H1 (cell line): ENCODE results near the gene CHMP4A. TPM values are rescaled to one million over a fixed set of nuclear protein-coding genes. Genes with fewer than 3 reads are reported as not detected.

ENCODE experiments used
- ASH2L ChIP-seq: fragments of 200-600, 300-600 bp; sonication (generic); IDR thresholded peaks from one replicate; pipeline ENCODE4 v1.7.1; 2017; ENCODE audit warnings: low read length
- BACH1 ChIP-seq: IDR thresholded peaks from 2 replicates; pipeline ENCODE4 v1.6.1; 2012; ENCODE audit warnings: low read length, improper control_type of control experiment
- CEBPB ChIP-seq: IDR thresholded peaks from 2 replicates; pipeline ENCODE4 v1.6.1; 2012; ENCODE audit warnings: low read depth, low read length
- CHD1 ChIP-seq: IDR thresholded peaks from 2 replicates; pipeline ENCODE4 v1.6.1; 2012; ENCODE audit warnings: low read depth, low read length, improper control_type of control experiment
- CHD2 ChIP-seq: IDR thresholded peaks from 2 replicates; pipeline ENCODE4 v1.6.1; 2012; ENCODE audit warnings: low read length, improper control_type of control experiment
- EGR1 ChIP-seq: IDR thresholded peaks from 2 replicates; pipeline ENCODE4 v1.6.1; 2011; ENCODE audit warnings: low read depth, low read length, borderline replicate concordance
- EZH2 ChIP-seq: fragments of 200-600 bp; sonication (generic); IDR thresholded peaks from 2 replicates; pipeline ENCODE4 v1.7.1; 2012; ENCODE audit warnings: low read depth, mild to moderate bottlenecking, moderate library complexity, low read length, inconsistent platforms; ENCODE audit not compliant: severe bottlenecking
- KDM5A ChIP-seq: fragments of 200-600 bp; IDR thresholded peaks from 2 replicates; pipeline ENCODE4 v1.7.1; 2012; ENCODE audit warnings: mild to moderate bottlenecking, low read length, inconsistent platforms, mixed read lengths
- POLR2AphosphoS5 ChIP-seq: IDR thresholded peaks from 2 replicates; pipeline ENCODE4 v1.6.1; 2011; ENCODE audit warnings: low read depth, low read length
- RNF2 ChIP-seq: fragments of 200-900, 300-1000 bp; sonication (generic); IDR thresholded peaks from 2 replicates; pipeline ENCODE4 v1.7.1; 2016; ENCODE audit warnings: borderline replicate concordance, low read depth, mild to moderate bottlenecking, antibody characterized with exemption, low read length; ENCODE audit not compliant: poor library complexity, severe bottlenecking; ENCODE audit errors: missing control alignments
- RXRA ChIP-seq: IDR thresholded peaks from 2 replicates; pipeline ENCODE4 v1.6.1; 2011; ENCODE audit warnings: low read depth, mild to moderate bottlenecking, low read length, moderate library complexity; ENCODE audit not compliant: insufficient read depth
- SIN3A ChIP-seq, 2 experiments: IDR thresholded peaks in 1 of 2; conservative IDR thresholded peaks in 1 of 2; 2 replicates each; pipeline ENCODE4 v1.6.1; 2011 to 2012; ENCODE audit warnings: low read length in 2 of 2, improper control_type of control experiment in 1 of 2, low read depth in 1 of 2, mild to moderate bottlenecking in 1 of 2
- SIRT6 ChIP-seq: IDR thresholded peaks from one replicate; pipeline ENCODE4 v1.7.1; 2012; ENCODE audit warnings: low read length, inconsistent platforms
- SIX5 ChIP-seq: IDR thresholded peaks from 2 replicates; pipeline ENCODE4 v1.6.1; 2011; ENCODE audit warnings: mild to moderate bottlenecking, low read depth, low read length
- SP4 ChIP-seq: IDR thresholded peaks from 2 replicates; pipeline ENCODE4 v1.6.1; 2012; ENCODE audit warnings: low read length, inconsistent platforms
- SRF ChIP-seq: IDR thresholded peaks from 2 replicates; pipeline ENCODE4 v1.6.1; 2011; ENCODE audit warnings: mild to moderate bottlenecking, low read depth, low read length, moderate library complexity
- TAF7 ChIP-seq: optimal IDR thresholded peaks from 2 replicates; pipeline ENCODE3; 2011; ENCODE audit warnings: low read depth, mild to moderate bottlenecking, inconsistent platforms, low read length, moderate library complexity, borderline replicate concordance
- YY1 ChIP-seq: IDR thresholded peaks from 2 replicates; pipeline ENCODE4 v1.6.1; 2011; ENCODE audit warnings: low read depth, mild to moderate bottlenecking, low read length
- polyA plus RNA-seq, 7 experiments: library from polyadenylated mRNA; depleted of rRNA in 3 of 7; stranded (reverse) in 5 of 7; unstranded in 2 of 7; fragments of >200 nt in 5 of 7; fragments of 200-250 nt in 2 of 7; gene quantifications; 1 replicate in 5 of 7; 2 replicates in 1 of 7; 4 replicates in 1 of 7; pipeline versions ENCODE4 v1.2.1 to v1.2.3, GENCODE V29; 2011 to 2013; ENCODE audit warnings: missing spikeins in 2 of 7, mixed read lengths in 2 of 7
- total RNA-seq: library from RNA; stranded (reverse); fragmentation: NEBNext Ultra II Directional; extraction: Animal tissue kit (Norgen Biotek cat#: 25700); gene quantifications from 2 replicates; pipeline ENCODE4 v1.2.1, GENCODE V29; 2021
- TF ChIP-seq, protein P1 (sequence below): IDR thresholded peaks from 2 replicates; pipeline ENCODE4 v1.6.1; 2011; ENCODE audit warnings: low read length, improper control_type of control experiment
- TF ChIP-seq, protein P2 (sequence below), 3 experiments: IDR thresholded peaks; 1 replicate in 2 of 3; 2 replicates in 1 of 3; pipeline versions ENCODE4 v1.5.1 to v1.6.1; 2011; ENCODE audit warnings: low read length in 3 of 3, mild to moderate bottlenecking in 3 of 3, inconsistent platforms in 2 of 3, low read depth in 1 of 3, moderate library complexity in 1 of 3; ENCODE audit not compliant: insufficient read depth in 1 of 3; ENCODE audit errors: control extremely low read depth in 1 of 3

CHMP4A gene
- total and polyA plus RNA-seq, 2 of the 8 experiments (the other 6 are each of a cell fraction or from before 2014, with no cell fraction given): 32.9 to 37.6 TPM

DNA sequence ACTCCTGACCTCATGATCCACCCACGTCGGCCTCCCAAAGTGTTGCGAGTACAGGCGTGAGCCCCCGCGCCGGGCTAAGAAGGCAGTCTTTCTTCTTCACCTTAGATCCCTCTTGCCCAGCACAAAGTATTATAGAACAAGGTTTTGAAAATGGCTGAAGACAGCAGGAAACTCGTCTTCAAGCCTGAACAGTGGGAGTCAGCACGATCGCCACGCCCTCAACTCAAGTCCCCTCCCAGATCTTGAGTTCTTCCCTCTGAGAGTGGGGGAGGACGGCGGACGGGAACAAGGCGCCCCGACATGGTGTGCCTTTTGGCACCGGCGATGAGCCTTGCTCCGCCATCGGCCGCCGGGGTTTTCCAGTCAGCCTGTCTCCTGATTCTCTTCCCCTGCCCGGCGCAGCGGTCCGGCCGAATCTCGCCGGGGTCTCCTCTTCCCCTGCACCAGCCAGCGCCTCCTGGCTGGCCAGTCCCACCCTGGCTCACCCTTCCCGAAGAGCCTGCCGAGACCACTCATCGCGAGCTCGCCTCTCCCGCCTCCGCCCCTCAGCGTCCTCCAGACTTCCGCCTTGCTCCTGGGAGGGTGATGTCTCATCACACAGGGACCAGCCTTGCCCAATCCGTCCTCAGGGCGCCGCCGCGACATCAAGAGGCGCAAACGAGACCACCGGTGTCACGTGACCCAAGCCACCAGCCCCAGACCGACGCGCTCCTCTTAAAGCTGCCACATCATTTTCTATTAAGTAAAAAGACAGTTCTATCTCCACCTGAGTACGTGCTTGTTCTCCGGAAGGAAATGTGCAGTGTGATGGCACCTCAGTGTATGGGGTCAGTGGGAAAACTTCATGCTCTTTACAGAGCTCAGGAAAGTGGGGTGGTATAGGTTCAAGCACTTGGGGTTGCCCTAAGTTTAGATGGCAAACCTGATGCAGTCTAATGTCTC is at the start of gene CHMP4A (continued):
- TF ChIP-seq, protein P1, sequence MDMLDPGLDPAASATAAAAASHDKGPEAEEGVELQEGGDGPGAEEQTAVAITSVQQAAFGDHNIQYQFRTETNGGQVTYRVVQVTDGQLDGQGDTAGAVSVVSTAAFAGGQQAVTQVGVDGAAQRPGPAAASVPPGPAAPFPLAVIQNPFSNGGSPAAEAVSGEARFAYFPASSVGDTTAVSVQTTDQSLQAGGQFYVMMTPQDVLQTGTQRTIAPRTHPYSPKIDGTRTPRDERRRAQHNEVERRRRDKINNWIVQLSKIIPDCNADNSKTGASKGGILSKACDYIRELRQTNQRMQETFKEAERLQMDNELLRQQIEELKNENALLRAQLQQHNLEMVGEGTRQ: peak; percentile 97
- TF ChIP-seq CEBPB: peak; percentile 63; the same call in 1 of the 2 replicates
- TF ChIP-seq SIN3A (conservative IDR thresholded peaks at IDR 0.05 in 1 of 2, IDR thresholded peaks at IDR 0.05 in 1 of 2; ENCODE audit: low read depth in 1 of 2, low read length in 2 of 2): peak in 1 of 2 experiments; percentile 75; a peak in 1 of 4 replicates
- peak; percentile 84 for TF ChIP-seq KDM5A
- no peak for TF ChIP-seq BACH1
- TF ChIP-seq SP4: 0 out of 2 replicates have a peak, but pooled peaks have one; percentile 44
- TF ChIP-seq CHD2: peak; percentile 88
- TF ChIP-seq RNF2: no peak
- TF ChIP-seq, protein P2, sequence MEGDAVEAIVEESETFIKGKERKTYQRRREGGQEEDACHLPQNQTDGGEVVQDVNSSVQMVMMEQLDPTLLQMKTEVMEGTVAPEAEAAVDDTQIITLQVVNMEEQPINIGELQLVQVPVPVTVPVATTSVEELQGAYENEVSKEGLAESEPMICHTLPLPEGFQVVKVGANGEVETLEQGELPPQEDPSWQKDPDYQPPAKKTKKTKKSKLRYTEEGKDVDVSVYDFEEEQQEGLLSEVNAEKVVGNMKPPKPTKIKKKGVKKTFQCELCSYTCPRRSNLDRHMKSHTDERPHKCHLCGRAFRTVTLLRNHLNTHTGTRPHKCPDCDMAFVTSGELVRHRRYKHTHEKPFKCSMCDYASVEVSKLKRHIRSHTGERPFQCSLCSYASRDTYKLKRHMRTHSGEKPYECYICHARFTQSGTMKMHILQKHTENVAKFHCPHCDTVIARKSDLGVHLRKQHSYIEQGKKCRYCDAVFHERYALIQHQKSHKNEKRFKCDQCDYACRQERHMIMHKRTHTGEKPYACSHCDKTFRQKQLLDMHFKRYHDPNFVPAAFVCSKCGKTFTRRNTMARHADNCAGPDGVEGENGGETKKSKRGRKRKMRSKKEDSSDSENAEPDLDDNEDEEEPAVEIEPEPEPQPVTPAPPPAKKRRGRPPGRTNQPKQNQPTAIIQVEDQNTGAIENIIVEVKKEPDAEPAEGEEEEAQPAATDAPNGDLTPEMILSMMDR (IDR thresholded peaks at IDR 0.05; ENCODE audit: control extremely low read depth in 1 of 3, insufficient read depth in 1 of 3, low read depth in 1 of 3, low read length in 3 of 3): peak in 1 of 3 experiments; percentile 8; a peak in 1 of 4 replicates
- no peak for TF ChIP-seq RXRA
- no peak for TF ChIP-seq SIX5
- TF ChIP-seq EZH2: no peak
- TF ChIP-seq CHD1: no peak
- TF ChIP-seq EGR1: no peak
- TF ChIP-seq YY1: peak; percentile 82
- TF ChIP-seq SIRT6: no peak
- peak; percentile 86 for TF ChIP-seq TAF7
- peak; percentile 77 for TF ChIP-seq ASH2L
- TF ChIP-seq POLR2AphosphoS5: peak; percentile 95
- TF ChIP-seq SRF: peak; percentile 63
